Smooth muscle cell of the coronary artery (primary cell): ENCODE results near the gene MAML1. TPM values are rescaled to one million over a fixed set of nuclear protein-coding genes. Genes with fewer than 3 reads are reported as not detected.

Experiments
- total RNA-seq: library from RNA; depleted of rRNA; stranded (reverse); fragments of >200 nt; gene quantifications from 2 replicates; pipeline ENCODE4 v1.2.3, GENCODE V29; 2014; ENCODE audit warnings: low replicate concordance

The MAML1 gene, protein sequence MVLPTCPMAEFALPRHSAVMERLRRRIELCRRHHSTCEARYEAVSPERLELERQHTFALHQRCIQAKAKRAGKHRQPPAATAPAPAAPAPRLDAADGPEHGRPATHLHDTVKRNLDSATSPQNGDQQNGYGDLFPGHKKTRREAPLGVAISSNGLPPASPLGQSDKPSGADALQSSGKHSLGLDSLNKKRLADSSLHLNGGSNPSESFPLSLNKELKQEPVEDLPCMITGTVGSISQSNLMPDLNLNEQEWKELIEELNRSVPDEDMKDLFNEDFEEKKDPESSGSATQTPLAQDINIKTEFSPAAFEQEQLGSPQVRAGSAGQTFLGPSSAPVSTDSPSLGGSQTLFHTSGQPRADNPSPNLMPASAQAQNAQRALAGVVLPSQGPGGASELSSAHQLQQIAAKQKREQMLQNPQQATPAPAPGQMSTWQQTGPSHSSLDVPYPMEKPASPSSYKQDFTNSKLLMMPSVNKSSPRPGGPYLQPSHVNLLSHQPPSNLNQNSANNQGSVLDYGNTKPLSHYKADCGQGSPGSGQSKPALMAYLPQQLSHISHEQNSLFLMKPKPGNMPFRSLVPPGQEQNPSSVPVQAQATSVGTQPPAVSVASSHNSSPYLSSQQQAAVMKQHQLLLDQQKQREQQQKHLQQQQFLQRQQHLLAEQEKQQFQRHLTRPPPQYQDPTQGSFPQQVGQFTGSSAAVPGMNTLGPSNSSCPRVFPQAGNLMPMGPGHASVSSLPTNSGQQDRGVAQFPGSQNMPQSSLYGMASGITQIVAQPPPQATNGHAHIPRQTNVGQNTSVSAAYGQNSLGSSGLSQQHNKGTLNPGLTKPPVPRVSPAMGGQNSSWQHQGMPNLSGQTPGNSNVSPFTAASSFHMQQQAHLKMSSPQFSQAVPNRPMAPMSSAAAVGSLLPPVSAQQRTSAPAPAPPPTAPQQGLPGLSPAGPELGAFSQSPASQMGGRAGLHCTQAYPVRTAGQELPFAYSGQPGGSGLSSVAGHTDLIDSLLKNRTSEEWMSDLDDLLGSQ
- 2.2 and 4.7 TPM in 2 replicates for total RNA-seq

DNA sequence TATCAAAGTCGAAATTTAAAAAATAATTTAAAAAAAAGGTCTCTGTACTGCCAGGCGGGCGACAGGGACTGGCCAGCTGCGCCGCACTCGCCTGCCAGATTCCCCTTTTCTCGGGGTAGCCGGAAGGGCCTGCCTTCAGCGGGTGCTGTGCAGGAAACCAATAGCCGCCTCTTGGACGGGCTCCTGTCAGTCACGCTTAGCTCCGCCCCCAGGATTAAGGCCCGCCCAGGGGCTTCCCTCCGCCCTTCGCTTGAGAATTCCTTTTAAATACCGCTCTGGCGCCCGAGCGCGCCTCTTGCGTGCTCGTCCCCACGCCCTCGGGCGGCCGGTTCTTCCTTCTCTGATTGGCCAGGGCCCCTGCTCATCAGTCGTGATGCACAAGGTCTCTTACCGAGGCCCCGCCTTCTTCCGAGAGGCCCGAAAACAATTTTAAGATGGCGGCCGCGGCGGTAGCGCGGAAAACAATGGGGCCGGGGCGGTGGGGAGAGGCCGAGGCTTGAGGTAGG is at the start of gene MAML1:
Gene MAML1, plus strand, starts transcription at position 411 of the 506 bp plus-strand sequence. CDS start 291 bp downstream, outside the sequence.

DNA sequence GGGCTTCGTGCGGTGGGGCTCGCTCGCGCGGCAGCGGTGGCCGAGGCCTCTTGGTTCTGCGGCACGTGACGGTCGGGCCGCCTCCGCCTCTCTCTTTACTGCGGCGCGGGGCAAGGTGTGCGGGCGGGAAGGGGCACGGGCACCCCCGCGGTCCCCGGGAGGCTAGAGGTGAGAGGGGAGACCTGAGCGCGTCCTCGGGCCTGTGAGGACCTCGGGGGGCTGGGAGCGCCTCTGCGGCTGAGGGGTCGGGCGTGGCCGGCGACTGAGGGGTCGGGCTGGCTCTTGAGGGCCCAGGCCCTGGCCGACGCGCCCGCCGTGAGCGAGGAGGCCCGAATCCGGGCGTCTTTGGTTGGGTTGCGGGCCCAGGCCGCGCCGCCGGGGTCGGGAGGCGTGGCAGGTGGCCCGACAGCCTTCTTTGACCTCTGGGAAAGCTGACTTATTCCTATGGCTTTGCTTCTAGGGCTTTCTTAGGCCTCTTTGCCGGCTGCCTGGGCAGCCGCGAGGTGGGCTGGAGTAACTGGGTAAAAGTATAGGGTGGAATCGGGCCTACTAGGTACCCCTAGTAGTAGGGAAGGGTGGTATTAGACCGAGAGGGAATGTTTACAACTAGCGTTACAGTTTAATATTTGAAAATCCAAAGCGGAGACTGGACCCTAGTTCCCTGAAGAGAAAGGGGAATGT is 33.5 kb upstream of the MAML1 start, which contains the start of gene CANX:
Gene CANX, plus strand, starts transcription at position 33 of the 681 bp plus-strand sequence. CDS start 6,715 bp downstream, outside the sequence.

DNA sequence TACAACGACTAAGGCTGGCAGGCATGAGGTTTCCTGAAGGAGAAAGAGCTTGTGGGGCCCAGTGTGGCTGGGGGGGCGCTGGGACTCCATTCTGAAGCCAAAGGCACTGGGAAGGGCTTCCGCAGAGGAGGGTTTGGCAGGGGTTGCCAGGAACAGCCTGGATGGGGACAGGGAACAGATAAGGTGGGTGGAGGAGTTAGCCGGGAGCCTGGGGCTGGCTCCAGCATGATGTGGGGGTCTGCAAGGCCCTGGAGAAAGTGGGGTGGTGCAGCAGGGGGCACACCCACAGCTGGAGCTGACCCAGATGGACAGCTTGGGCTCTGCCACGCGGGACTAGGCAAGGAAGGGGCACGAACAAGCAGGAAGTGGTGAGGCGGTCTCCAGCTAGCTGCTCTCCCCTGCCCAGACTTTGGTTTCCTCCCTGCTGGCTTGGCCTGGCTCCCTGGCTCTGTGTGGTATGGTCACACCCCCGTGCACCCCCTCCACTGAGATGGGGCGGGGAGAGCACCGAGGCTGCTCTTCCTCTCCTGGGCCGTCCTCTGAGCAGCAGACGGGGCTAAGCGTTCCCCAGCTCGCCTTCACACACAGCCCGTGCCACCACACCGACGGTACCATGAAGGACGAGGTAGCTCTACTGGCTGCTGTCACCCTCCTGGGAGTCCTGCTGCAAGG is 61.0 kb downstream of the MAML1 start, which contains the start of gene LTC4S:
Gene LTC4S, plus strand, starts transcription at position 519 of the 672 bp plus-strand sequence. Its CDS starts 95 bp downstream, at position 614.

DNA sequence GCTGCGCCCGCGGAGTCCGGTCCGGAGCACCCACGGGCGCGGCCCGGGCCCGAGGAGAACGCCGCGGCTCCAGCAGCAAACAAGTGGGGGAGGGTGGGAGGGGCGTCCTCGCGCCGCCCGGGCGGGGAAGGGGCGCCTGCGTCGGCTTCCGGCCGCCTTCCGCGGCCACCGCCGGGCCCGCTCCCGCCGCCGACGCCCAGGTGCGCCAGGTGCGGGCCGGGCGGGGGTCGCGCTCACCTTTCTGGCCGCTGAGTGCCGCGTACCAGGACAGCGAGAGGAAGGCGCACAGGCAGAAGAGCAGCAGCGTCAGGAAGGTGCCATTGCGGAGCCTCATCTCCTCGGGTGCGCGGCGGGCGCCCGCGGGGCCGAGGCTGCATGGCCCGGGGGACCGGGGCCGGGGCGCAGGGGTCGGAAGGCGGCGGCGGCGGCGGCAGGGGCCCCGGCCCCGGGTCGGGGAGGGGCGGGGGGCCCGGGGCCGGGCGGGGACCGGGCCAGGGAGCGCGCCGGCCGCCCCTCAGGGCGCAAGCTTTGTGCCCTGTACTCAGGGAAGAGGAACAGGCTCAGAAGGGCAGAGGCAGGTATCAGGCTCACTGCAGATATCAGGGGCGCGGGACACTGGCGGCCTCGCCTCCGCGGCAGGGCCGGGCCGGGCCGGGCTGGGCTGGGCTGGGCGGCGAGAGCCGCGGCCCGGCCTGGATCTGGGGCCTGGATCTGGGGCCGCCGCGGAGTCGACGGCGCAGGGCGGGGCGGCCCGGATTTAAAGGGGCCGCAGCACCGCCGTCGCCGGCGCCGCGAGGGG is 73.8 kb downstream of the MAML1 start, which contains the start of gene MGAT4B:
Gene MGAT4B, minus strand, starts transcription at position 617 of the 799 bp plus-strand sequence. Its CDS starts 283 bp downstream, at position 334.

DNA sequence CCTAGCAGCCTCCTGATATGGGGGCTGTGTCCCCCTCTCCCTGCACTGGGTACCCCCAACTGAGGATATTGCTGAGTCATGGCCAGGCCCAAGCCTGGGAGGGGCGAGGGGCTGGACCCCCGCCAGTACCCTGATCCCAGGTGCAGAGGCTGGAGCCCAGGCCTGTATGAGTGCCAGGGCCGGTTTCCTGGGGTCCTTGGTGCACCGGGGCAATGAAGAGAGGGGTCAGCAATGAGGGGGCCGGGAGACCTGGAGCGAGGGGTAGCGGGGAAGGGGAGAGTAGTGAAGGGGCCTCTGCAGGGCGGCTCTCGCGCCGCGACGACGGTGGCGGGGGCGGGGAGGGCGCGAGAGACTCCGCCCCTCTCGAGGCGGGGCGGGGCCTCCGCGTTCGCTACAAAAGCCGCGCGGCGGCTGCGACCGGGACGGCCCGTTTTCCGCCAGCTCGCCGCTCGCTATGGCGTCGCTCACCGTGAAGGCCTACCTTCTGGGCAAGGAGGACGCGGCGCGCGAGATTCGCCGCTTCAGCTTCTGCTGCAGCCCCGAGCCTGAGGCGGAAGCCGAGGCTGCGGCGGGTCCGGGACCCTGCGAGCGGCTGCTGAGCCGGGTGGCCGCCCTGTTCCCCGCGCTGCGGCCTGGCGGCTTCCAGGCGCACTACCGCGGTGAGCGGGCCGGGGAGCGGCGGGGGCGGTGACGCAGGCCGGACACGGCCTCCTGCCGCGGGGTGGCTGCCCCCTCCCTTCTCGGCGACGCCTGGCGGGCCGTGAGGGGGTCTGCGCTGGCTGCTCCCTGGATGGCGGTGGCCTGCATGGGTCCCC is 88.1 kb downstream of the MAML1 start, which contains the start of gene SQSTM1:
Gene SQSTM1, plus strand, starts transcription at position 423 of the 815 bp plus-strand sequence. Its CDS starts 32 bp downstream, at position 455.

Other genes starting within 250 kb of the MAML1 start
- 42.7 and 47.3 TPM in 2 replicates for gene RUFY1, start 182.3 kb upstream of the MAML1 start, total RNA-seq
- 499 and 848 TPM in 2 replicates for gene HNRNPH1, start 109.2 kb upstream of the MAML1 start, total RNA-seq
- not detected in 2 replicates for gene CBY3, start 51.8 kb upstream of the MAML1 start, total RNA-seq
- 626 and 2,020 TPM in 2 replicates for gene CANX, start 33.9 kb upstream of the MAML1 start, total RNA-seq
- gene LTC4S, start 61.2 kb downstream of the MAML1 start, total RNA-seq = 1.3 and 1.8 TPM in 2 replicates
- gene MGAT4B, start 74.0 kb downstream of the MAML1 start, total RNA-seq = 120 and 150 TPM in 2 replicates
- gene SQSTM1, start 88.1 kb downstream of the MAML1 start, total RNA-seq = 446 and 623 TPM in 2 replicates
- gene MRNIP, start 126.0 kb downstream of the MAML1 start, total RNA-seq = 8.6 and 14.4 TPM in 2 replicates
- 37.8 and 57.7 TPM in 2 replicates for gene TBC1D9B, start 175.1 kb downstream of the MAML1 start, total RNA-seq